GM18511 (cell line): ENCODE results near the gene FSTL4.
"Not testable (repeated sequence)": the region's sequence is repeated elsewhere in the genome, so short reads cannot be mapped to it uniquely, and the experiment has no call there.

Experiments used
- ATAC-seq: cut with Tn5 transposase; IDR thresholded peaks from one replicate; pipeline ENCODE4 v1.9.1; 2021; ENCODE audit warnings: mild to moderate bottlenecking, moderate library complexity; ENCODE audit not compliant: unreplicated experiment

Gene FSTL4

GRCh38 chr5:133214153-133214820 is 398.1 kb downstream of the FSTL4 start:
- ATAC-seq, result no peak

DNA sequence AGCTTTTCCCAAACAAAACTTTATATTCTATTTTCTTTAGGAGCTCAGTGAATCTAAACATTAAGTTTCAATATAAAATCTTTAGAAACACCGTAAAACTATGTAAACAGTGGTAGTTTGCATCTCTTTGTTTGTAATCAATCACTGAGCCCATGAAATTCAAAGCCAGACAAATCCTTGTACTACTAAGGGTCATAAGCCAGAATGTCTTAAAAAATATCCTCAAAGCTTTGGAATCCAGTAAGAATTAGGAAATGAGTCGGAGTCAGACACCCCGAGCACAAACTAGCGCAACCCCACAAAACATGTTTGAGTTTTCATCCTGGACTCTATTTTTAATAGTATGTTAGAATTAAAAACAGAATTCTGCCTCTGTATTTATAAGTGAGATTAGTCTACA is 406.7 kb downstream of the FSTL4 start:
- no peak for ATAC-seq

DNA sequence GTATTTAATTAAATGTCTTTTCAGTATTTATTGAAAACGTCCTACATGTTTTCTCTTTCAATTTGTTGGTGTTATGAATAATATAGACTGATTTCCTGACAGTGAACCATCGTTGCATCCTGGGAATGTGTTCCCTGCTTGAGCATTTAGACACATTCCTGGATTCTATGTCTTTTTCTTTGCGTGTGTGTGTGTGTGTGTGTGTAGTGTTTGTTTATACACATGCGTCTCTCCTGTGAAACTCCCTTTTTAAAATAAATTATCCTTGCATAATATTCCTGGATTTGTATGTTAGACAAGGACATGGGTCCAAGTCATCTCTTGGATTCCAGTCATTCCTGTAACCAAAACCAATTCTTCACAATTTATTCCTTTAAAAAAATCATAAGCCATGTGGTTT is 407.1 kb downstream of the FSTL4 start:
- no peak for ATAC-seq

- no peak for ATAC-seq
These were observed 408.7 kb downstream of the FSTL4 start for GRCh38 chr5:133203317-133204305.

DNA sequence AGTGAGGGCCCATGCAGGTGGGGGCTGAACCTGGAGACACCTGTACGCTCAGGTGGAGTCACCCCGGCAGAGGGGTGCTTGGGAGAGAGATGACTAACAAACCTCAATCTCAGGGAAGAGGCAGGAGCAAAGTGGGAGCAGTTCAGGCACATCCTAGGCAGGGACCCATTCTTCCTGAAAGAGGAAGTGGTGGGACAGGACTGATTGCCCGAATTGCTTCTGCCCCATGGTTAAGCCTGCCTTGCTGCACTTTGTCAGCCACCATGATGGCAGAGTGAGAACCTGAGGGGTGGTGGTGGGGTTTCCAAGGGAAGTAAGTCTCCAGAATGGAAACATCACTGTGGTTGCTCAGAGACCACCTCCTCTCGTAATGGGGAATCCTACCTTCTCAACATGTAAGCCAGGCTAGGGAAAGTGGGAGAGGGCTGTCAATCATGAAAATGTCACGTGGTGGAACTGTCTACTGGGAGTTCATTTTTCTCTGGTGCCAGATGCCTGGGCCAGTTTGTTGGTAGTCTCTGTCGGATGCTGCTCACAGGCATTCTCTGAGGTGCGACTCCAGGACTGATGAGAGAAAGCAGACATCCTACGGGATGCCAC is 410.2 kb downstream of the FSTL4 start:
- ATAC-seq, result no peak

- no peak for ATAC-seq
These were observed 411.0 kb downstream of the FSTL4 start for GRCh38 chr5:133201310-133201709.

DNA sequence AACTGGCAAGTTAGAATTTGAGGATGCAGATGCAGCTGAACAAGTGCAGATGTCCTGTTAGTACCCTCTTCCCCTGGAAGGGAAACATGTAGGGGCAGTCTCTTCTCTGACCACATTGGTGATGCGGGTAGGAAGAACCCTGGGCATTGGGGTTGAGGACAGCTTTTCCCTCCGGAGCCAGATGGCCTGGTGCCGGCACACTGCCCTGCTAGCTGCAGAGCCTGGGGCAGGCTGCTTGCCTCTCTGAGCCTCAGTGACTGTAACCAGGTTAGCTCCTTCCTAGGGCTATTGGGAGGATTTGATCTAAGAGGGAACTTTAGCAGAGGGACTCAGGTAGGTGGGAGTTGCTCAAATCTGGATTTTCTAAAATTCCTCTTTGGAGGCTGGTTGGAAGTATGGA is 412.1 kb downstream of the FSTL4 start:
- ATAC-seq, result no peak

DNA sequence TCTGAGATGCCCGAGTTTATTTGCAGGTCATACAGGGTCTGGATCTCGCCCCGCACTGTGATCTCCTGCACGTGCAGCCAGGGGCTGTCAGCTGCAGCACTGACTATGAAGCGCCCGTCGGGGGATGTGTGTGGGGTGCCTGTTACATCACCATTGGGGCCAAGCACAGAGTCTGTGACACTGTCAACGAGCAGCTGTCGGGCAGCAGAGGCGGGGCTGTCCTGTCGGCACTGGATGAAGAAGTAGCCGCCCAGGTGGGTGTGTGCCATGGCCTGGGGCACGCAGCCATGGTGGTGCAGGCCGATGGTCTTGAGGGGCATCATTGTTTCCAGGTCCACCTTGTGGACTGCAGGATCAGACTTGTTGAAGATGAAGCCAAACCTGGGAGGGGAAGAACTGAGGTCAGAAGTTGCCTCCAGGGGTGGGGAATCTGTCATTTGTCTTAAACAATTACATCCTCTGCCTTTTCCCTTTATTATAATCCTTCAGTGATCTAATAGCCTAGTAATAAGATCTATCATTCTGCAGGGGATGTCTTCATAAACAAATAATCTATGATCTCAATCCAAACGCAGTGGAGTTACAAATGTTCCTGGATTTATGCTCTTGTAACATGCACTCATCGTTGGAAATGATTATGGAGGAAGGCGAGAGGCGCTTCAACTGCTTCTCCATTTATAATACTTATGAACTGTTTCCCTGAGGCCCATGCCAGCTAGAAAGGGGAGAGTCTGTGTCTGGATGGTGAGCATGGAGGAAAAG is 412.7 kb downstream of the FSTL4 start:
- no peak for ATAC-seq

- no peak for ATAC-seq
These were observed 413.8 kb downstream of the FSTL4 start for GRCh38 chr5:133198511-133198910.

DNA sequence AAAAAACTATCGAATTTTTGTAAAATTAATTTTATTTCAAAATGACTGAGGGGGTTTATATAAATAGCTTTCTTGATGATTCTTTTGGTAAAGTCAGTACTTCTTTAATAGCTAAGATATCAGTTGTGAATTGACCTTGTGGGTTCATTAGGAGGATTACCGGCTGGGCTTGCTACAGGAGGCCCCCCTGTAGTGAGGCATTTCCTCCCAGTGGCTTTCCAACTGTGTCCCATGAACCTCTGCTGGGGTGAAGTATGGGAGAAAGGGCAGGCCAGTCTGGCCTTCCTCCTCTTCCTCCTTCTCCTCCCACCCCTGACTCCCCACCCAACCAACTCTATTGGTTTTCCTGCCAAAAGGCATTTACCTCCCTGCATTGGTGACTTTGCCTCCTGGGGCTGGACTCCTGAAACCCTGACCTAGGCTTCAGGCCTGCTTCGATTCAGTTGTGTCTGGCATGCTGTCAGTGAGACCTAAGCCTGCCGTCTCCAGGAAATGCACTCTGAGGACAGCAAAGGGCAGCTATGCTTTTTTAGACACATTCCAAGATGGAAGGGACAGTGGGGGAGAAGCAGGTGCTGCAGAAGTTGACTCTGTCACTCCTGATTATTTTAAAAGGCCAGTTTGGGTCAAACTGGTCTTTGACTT is 415.8 kb downstream of the FSTL4 start:
- no peak for ATAC-seq

DNA sequence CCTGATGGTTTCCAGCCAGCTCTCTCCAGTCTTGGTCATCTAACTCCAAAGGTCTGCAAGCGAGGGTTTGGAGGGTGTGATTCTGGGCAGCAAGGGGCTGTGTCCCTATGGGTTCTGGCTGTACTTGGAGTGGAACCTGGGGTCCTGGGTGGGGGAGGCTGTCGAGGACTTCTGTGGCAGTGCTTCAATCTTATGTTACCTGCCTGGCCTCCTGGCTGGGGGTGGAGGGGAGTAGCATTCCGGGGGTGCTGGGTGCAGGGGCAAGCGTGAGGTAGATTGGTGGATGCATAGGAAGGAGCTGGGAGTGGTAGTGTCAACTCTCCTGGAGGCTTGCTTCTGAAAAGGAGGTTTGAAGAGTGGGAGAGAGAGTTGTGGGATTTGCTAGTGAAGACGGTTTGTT is 417.1 kb downstream of the FSTL4 start:
- ATAC-seq, result no peak

DNA sequence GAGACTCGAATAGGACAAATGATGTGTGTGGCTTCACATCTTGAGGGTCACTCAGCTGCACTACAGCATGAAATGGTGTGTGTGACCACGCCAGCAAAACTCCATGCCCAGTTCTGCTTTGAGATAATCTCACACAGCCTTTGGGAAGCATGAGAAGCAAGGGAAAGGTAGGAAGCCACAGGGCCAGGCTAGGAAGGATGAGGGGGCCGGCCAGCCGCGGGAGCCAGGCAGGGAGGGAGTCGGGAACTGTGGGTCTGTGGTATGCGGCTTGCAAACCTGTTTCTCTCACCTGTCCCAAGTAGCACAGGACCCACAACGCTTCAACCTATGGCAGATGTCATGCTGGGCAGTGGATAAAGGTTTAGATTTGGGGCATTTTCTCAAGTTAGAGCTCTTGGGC is 418.5 kb downstream of the FSTL4 start:
- ATAC-seq, result no peak

DNA sequence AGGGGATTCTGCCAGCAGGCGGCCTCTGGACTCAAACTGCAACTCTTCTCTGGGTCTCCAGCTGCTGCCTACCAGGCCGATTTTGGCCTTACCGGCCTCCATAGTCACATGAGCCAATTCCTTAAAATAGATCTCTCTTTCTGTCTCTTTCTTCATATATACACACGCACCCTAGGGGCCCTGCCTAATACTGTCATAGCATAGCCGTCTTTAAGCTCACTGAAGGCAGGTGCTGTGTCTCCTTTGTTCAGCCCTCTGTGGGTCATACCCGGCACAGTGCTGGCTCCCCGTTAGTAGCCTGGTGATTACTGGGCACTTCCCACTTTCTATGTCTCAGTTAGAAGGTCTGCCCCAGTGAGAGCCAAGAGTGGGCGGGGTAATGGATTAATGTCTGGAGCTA is 419.6 kb downstream of the FSTL4 start:
- ATAC-seq, result no peak

DNA sequence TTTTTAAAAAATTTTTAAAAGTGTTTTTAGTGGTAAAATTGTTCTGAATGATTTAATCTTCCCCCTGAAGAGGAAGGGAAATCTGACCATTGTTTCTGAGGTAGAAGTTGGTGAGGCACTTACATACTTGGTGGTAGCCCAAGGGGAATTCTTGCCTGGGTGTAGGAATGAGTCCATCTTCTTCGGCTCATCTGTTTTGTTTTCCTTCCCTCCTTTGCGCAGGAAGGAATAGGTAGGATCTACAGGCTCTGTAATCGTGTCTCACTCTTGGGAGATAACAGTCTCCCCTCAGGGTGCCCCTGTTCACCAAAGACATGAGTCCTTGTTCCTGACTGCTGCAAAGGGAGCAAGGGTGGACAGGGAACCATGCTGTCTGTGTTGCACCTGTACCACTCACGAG is 422.5 kb downstream of the FSTL4 start:
- no peak for ATAC-seq

DNA sequence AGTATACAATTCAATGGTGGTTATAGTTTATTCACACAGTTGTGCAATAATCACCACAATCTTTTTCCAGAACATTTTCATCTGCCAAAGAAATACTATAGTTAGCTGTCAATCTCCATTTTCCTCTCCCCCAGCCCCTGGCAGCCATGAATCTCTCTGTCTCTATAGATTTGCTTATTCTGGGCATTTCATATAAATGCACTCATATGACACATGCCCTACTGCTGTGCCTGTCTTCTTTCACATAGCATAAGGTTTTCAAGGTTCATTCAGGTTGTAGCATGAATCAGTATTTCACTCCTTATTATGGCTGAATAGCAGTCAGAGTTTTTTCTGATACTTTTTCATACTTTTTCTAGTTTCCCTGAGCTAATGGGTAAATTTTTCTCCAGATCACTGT is 432.9 kb downstream of the FSTL4 start:
- no peak for ATAC-seq

DNA sequence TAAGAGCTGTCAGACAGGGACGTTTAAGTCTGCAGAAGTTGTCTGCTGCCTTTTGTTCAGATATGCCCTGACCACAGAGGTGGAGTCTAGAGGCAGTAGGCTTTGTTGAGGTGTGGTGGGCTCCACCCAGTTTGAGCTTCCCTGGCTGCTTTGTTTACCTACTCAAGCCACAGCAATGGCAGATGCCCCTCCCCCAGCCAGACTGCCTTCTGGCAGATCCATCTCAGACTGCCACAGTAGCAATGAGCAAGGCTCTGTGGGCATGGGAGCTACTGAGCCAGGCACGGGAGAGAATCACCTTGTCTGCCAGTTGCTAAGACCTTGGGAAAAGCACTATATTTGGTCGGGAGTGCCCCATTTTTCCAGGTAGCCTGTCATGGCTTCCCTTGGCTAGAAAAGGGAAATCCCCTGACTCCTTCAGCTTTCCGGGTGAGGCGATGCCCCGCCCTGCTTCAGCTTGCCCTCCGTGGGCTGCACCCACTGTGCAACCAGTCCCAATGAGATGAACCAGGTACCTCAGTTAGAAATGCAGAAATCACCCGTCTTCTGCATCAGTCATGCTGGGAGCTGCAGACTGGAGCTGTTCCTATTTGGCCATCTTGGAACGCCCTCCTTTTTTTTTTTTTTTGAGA is 441.5 kb downstream of the FSTL4 start:
- ATAC-seq, result not testable (repeated sequence)

- ATAC-seq, result no peak
These were observed 447.6 kb downstream of the FSTL4 start for GRCh38 chr5:133164759-133165158.

DNA sequence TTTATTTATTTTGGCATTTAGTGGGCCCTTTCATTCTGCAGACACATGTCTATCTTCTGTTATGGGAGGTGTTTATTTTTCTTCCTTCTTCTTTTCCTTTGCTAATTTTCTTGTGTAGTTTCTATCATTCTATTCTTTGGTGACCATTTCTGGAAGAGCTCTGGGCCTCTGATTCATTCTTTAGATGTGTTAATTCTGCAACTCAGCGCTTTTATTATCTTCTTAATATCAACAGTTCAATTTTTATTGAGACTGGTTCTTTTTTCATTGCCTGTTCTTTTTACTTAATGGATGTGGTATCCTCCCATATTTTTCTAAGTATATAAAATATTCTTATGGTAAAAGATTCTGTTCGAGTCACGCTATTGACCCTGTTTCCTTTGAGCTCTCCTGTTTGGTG is 448.5 kb downstream of the FSTL4 start:
- no peak for ATAC-seq

- ATAC-seq, result no peak
These were observed 452.8 kb downstream of the FSTL4 start for GRCh38 chr5:133159543-133159942.

DNA sequence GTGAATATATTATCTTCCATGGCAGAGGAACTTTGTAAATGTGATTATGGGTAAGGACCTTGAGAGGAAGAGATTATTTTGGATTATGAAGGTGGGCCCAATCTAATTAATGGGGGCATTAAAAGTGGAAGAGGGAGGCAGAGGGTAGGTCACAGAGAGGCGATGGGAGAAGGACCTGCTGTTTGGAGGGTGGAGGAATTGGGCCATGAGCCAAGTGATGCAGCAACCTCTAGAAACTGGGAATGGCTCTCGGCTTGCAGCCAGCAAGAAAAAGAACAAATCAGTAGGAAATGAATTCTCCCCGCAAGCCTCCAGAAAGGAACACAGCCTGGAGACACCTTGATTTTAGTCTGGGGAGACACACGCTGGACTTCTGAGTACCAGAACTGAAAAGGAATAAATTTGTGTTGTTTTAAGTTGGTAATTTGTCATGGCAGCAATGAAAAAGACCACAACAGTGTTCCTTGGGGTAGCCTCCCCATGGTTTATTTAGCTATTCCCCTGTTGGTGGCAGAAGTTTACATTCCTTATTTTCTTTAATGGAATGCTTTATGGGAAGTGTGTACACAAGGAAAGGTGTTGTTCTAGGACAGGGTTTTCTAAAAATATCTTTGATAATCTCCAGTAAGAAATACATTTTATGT is 456.9 kb downstream of the FSTL4 start:
- ATAC-seq, result no peak
